NB4 (cell line): ENCODE measurements around the gene HELZ.
"Not testable (repeated sequence)": the region's sequence is repeated elsewhere in the genome, so short reads cannot be mapped to it uniquely, and the experiment has no call there.

Source experiments
- DNase-seq: peaks from one replicate; pipeline ENCODE4 v3.0.0; 2010; ENCODE audit warnings: low read depth
- H3K4me3 ChIP-seq: one replicate; pipeline ENCODE4 v1.5.1; 2011; ENCODE audit warnings: mild to moderate bottlenecking, low read depth, low read length, moderate library complexity
- MYC ChIP-seq: IDR thresholded peaks from 2 replicates; pipeline ENCODE4 v1.6.1; 2011; ENCODE audit warnings: low read depth, low read length
- POLR2A ChIP-seq: IDR thresholded peaks from 2 replicates; pipeline ENCODE4 v1.6.1; 2011; ENCODE audit warnings: mild to moderate bottlenecking; ENCODE audit not compliant: insufficient read length; ENCODE audit errors: extremely low read depth
- TF ChIP-seq, protein P1 (sequence below): IDR thresholded peaks from one replicate; pipeline ENCODE4 v1.5.1; 2012; ENCODE audit warnings: low read depth, low read length
- TF ChIP-seq, protein P2 (sequence below): IDR thresholded peaks from 2 replicates; pipeline ENCODE4 v1.6.1; 2011; ENCODE audit warnings: low read depth, low read length

HELZ gene

DNA sequence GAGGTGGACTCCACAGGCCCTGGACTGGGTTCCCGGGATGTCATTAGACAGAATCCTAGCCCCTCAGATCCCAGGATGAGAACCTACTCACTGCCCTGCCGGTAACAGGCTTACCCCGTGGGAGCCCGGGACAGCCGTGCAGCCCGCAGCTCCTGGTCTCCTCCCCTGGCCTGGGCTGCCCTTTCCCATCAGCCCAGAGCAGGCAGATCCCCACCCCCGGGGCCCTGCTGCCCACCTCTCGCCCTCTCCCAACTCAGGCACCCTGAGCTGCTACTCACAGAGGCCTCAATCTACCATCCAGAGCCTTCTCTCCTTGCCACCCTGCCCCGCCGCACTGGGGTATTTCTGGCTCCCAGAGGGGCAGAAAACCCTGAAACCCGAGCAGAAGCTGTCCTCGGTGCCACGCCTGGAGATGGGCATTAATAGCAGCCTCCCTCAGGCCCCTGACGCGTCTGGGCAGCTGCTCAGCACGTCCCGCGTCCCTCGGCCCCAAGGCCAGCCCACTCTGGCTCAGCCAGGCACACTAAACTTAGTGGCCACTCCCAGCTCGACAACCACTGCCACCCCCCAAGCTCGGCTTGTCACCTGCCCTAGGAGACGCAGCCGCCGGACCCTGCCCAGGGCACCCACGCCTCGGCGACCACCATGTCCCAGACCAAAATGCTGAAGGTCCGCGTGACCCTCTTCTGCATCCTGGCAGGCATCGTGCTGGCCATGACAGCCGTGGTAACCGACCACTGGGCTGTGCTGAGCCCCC is 200.8 kb downstream of the HELZ start, which contains the start of gene CACNG1:
Gene CACNG1, plus strand, starts transcription at position 539 of the 757 bp plus-strand sequence. Its CDS starts 107 bp downstream, at position 646.
- TF ChIP-seq, protein P1, sequence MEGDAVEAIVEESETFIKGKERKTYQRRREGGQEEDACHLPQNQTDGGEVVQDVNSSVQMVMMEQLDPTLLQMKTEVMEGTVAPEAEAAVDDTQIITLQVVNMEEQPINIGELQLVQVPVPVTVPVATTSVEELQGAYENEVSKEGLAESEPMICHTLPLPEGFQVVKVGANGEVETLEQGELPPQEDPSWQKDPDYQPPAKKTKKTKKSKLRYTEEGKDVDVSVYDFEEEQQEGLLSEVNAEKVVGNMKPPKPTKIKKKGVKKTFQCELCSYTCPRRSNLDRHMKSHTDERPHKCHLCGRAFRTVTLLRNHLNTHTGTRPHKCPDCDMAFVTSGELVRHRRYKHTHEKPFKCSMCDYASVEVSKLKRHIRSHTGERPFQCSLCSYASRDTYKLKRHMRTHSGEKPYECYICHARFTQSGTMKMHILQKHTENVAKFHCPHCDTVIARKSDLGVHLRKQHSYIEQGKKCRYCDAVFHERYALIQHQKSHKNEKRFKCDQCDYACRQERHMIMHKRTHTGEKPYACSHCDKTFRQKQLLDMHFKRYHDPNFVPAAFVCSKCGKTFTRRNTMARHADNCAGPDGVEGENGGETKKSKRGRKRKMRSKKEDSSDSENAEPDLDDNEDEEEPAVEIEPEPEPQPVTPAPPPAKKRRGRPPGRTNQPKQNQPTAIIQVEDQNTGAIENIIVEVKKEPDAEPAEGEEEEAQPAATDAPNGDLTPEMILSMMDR = no peak
- TF ChIP-seq MYC = no peak
- H3K4me3 ChIP-seq = no peak within 1 kb of the TSS
- DNase-seq = no peak

DNA sequence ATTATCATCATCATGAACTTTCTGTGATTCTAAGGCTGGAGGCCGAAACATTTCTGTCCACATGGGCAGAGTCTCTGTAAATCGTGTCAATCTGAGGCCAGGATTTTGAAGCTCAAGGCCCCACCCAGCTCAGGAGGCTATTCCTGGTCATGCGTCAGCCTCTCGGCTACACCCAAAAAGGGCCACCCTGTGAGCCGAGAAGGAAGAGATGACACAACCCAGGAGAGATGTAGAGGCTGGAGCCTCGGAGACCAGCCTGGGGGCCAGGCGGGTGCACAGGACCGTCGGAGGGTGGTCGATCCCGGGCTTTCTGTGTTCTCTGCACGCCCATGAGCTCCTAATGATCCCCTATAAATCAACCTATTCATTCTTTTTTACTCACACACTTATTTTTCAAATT is 201.7 kb downstream of the HELZ start:
- no peak for TF ChIP-seq MYC
- no peak for TF ChIP-seq POLR2A
- TF ChIP-seq, protein P1 = no peak
- TF ChIP-seq, protein P2, sequence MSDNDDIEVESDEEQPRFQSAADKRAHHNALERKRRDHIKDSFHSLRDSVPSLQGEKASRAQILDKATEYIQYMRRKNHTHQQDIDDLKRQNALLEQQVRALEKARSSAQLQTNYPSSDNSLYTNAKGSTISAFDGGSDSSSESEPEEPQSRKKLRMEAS = no peak
- H3K4me3 ChIP-seq = no peak overlapping the region
- DNase-seq = no peak

DNA sequence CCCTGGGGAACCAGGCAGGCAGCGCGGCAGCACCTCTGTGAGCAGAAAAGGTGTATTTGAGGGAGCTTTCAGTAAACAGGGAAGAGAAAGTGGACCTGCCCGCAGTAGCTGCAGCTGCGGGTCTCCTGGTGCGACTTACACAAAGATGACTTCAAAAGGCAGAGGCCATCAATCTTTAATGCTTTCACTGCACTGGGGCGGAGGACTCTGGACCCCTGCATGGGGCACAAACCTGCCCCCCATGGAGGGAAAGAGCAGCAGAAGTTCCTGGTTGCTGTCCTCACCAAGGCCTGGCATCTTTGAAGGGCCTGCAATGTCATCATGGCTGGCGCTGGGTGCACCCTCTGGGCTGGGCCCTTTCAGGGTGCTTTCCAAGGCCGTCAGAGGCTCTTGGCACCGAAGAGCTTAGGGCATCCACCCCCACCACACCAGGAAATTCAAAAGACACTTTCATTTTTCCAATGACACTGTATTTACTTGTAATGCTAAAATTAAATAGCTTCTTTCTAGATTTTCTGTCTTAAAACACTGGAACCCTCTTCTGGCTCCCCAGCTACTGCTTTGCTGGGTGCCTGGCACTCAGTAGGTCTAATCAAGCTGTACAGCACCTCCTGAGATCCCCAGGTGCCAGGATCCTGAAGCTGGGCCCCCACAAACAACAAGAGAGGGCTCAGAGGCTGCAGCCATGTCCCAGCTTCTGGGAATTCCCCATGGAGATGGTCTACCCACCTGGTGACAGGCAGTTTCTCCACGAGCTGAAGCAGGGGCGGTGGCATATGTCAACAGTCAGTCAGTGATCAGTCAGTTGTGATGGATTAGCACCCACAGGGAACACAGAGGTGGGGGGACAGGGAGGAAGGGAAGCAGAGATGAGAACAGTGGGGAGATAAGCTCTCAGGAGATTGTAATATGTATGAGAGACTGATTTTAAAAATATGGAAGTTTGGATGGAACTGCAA is 202.8 kb downstream of the HELZ start:
- no peak for DNase-seq
- H3K4me3 ChIP-seq = no peak overlapping the region
- TF ChIP-seq, protein P2 = no peak
- TF ChIP-seq, protein P1 = no peak
- TF ChIP-seq MYC = no peak
- TF ChIP-seq POLR2A = no peak

DNA sequence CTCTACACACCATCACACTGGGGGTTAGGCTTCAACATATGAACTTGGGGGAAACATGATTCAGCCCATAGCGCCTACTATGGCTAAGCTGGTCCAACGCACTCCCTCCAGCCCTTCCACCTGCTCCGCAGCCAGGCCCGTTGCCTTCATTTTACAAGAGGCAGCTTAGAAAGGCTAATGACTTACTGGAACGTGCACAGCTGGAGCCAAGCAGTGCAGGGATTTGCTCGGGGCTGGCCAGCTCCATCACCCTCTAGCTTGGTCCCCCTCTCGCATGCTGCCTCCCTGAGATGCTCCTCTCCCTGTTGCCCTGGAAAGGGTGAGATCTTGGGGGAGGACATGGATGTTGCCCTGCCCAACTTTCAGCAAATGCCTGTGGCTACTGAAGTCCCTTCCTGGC is 203.5 kb downstream of the HELZ start:
- TF ChIP-seq POLR2A (no peak), MYC (no peak)
- TF ChIP-seq, protein P2 = no peak
- TF ChIP-seq, protein P1 = no peak
- no peak for DNase-seq

DNA sequence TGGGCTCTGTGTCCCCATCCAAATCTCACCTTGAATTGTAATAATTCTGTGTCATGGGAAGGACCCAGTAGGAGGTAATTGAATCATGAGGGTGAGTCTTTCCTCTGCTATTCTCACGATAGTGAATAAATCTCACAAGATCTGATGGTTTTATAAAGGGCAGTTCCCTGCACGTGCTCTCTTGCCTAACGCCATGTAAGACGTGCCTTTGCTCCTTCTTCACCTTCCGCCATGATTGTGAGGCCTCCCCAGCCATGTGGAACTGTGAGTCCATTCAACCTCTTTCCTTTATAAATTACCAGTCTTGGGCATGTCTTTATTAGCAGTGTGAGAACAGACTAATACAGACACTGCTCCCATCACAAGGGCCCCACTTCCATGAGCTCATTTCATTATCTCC is 203.9 kb downstream of the HELZ start:
- DNase-seq, H3K4me3 ChIP-seq: not testable (repeated sequence)

More for the DNA sequence above, 203.5 kb downstream of the HELZ start:
- no peak overlapping the region for H3K4me3 ChIP-seq

DNA sequence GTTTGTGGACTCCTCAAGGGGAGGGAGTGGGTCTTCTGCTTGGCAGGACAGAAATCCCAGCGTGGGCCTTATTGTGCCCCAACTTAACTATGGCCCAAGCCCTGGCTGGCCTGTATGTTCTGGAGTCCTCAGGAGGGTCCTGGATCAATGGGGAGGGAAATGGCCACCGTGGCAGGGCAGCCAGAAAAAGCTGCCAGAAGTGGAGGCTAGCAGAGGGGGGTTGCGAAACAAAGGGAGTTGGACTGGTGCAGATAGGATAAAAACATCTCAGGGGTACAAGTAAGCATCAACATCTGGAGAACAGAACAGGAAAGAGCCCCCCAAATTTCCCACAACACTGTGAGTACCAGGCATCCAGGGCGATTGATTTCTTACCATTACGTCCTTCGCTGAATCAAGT is 204.3 kb downstream of the HELZ start:
- TF ChIP-seq, protein P1 = no peak
- TF ChIP-seq, protein P2 = no peak
- TF ChIP-seq POLR2A (no peak), MYC (no peak)
- H3K4me3 ChIP-seq = no peak overlapping the region
- DNase-seq = no peak
